CD4-positive, alpha-beta T cell treated with Interleukin-4 for 1 hour (primary cell): Measurements from ENCODE around the gene FAR2.
"Not testable (repeated sequence)": the region's sequence is repeated elsewhere in the genome, so short reads cannot be mapped to it uniquely, and the experiment has no call there.

Source experiments
- DNase-seq, 2 donors: peaks; one replicate each; pipeline ENCODE4 v3.0.0-alpha.2; 2020 to 2022

Gene FAR2

DNA sequence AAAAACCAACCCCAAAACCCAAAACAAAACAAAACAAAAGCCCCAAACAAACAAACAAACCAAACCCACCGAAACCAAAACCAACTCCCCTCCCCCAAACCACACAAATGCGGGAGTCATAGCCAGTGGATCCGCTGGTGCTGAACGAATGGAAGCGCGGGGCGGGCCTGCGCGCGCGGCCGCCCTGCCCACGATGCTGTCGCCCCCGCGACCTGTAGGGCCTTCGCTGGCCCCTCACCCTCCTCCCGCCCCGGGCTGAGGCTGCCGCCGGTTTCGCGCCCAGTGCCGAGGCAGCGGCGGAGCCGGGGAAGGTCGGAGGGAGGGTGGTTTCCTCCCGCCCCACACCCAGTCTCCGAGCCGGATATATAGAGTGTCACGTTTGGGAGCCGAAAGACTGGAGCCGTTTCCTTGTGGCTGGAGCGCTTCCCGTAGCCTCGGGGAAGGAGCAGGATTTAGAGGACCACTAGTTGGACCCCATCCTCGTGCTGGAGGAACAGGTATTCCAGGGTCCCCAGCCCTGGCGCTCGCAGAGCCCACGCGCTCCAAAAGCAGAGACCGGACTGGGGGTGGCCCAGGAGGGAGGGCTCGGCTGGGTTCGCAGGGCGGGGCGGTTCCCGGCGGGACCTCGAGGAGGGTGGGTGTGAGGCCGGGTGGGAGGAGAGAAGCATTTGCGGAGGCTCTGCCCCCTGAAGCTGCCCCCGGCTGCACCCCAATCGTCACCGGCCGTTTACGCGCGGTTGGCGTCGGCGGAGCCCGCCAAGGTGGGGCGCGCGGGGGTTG is at the start of gene FAR2:
TSS of gene FAR2 (plus strand) at position 368 of the 780 bp plus-strand sequence. CDS start 121,172 bp downstream, outside the sequence.
- peak; percentile 47 to 57 for DNase-seq

DNA sequence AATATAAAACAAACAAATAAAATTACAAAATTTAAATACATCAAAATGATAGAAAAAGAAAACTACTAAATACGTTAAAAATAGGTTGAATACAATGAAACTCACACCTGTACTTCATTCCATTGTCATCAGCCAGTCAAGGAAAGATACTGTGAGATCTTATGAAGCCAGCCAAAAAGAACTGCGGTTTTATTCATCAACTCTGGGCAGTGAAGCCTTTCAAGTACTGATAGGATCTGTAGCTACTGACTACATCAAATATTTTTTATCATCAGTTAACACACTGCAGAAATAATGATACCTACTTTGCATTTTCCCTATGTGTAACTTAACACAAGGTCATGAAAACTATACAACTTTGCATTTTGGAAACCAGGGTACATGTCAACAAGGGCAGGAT is 46.3 kb upstream of the FAR2 start:
- peak in 1 of 2 donors; percentile 50 for DNase-seq

DNA sequence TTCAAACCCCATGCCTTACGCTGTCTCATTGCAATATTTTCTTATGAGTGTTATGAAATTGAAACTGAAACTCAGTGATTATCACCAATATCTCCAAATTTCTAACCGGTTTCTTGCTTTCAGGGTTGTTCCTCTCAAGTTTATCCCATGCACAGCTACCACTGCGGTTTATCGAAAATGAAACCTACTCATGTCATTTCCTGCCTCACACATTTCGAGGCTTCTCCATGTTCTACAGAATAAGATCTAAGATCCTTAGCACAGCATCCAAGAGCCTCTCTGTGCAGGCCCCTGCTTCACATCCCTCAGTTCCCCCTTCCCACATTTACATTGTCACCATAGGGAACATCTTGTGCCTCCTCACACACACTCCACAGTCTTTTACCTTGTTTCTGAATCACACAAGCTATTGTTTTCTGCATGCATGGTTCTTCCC is 45.5 kb upstream of the FAR2 start:
- DNase-seq, result peak; percentile 59 to 82

DNA sequence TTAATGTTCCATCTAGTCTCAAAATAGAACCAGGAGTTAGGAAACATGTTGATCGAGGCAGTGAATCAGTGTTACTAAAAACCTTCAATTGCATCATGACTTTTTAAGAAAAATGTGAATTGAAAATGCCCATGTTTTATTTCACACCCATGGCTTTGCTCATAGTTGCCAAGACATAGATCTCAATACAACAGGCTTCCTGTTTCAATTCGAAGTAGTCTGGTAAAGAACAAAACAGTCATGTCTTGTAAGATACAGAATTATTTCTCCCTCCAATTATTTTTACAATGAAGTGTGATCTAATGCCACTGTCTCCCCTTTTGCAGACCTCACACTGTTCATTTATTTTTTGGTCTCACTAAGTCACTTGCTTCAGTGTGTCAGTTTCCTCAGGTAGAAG is 44.6 kb upstream of the FAR2 start:
- peak in 1 of 2 donors; percentile 19 for DNase-seq

DNA sequence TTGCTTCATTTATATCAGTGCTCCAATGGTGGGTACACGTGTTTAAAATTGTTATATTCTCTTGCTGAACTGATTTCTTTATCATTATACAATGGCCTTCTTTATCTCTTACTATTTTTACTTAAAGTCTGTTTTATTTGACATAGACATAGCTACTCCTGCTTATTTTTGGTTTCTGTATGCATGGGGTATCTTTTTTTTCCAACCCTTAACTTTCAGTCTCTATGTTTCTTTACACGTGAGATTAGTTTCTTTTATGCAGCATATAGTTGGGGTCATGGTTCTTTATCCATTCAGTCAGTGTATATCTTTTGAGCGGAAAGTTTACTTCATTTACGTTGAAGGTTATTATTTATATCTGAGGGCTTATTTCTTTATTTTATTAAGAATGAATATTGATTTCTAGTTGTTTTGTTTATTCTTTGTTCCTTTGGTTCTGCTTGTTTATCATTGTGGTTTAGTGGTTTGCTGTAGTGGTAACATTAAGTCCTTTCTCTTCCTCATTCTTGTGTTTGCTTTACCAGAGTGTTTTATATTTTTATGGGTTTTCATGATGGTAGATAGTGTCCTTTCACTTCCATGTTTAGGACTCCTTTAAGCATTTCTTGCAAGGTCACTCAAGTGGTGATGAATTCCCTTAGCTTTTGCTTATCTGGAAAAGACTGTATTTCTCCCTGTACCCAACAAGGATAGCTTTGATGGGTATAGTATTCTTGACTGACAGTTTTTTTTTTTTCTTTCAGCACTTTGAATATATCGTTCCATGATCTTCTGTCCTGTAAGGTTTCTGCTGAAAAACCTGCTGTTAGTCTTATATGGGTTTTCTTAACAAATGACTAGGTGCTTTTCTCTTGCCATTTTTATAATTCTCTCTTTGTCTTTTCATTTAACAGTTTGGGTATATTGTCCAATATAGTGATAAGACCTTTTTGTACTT is 38.3 kb upstream of the FAR2 start:
- no peak for DNase-seq

DNA sequence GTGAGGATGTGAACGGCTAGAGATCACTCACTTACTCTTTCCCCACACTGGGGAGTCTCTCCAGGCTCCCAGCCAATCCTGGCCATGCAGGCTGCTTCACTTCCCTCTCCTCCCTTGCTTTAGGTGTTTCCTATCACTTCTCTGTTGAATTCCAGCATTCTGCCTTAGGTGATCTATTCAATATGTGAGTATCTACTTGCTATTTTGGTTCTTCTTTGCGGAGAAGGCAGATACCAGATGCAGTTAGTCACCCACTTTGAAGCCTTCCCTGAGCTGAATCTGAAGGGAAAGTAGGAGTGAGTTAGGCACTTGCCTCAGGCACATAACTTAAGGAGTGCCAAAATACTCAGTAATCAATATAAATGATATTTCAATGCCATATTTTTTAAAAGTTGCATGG is 36.0 kb upstream of the FAR2 start:
- no peak for DNase-seq

DNA sequence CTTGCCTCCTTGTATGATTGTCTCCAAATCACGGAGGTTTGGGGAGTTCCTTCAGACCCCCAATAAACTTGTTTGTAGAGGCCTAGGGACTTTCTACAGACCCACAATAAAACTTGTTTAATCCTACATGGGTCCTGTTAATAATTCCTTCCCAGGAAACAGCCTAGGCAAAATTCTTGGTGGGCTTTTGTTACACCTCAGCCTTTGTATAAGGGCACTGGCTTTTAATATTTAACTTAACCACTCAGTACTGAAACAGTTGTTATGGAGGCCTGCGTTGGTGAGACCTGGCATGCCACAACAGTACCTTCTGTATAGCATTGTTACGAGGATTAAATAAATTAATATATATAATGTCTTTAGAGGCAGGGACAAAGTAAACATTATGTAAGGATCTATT is 32.7 kb upstream of the FAR2 start:
- no peak for DNase-seq

DNA sequence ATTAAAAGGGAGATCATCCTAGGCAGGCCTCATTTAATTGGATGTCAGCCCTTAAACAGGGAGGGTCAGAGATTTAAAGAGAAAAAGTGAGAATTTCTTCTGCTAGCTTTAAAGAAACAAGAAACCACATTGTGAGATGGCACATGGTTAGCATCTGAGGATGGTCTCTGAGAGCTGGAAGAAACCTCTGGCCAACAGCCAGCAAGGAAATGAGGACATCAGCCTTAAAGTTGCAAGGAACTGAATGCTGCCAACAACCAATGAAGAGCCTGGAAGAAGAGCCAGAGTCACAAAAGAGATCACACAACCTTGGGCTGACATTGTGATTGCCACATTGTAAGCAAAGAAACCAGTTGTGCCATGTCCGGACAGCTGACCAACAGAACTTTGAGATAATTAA is 17.5 kb upstream of the FAR2 start:
- no peak for DNase-seq

DNA sequence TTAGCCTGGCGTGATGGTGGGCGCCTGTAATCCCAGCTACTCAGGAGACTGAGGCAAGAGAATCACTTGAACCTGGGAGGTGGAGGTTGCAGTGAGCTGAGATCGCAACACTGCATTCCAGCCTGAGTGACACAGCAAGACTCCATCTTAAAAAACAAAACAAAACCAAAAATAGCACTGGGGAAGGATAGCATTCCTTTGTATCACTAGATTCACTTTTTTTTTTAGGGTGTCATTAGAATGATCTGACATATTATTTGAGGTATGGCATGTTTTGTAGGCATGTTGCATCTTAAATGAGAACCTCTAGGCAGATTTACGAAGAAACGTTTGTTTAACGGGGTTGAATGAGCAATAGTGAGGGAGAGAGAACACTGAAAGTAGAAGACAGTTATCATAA is 16.8 kb upstream of the FAR2 start:
- DNase-seq, result no peak

DNA sequence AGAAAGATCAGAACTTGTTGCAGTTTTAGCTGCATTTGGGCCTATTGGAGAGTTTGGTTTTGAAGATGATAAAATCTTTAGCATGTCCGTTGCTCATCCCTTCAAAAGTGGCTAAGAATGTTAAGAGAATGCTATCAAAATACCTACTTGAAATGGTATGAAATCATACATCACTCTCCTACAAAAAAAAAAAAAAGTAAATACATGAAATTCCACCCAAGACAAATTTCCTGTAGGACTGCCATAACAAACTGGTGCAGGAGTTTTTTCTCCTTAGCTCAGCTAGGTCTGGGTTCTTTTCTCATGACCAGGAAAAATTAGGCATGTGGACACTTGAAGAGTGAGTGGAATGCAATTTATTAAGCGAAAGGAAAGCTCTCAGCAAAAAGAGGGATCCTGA is 15.9 kb upstream of the FAR2 start:
- no peak for DNase-seq

DNA sequence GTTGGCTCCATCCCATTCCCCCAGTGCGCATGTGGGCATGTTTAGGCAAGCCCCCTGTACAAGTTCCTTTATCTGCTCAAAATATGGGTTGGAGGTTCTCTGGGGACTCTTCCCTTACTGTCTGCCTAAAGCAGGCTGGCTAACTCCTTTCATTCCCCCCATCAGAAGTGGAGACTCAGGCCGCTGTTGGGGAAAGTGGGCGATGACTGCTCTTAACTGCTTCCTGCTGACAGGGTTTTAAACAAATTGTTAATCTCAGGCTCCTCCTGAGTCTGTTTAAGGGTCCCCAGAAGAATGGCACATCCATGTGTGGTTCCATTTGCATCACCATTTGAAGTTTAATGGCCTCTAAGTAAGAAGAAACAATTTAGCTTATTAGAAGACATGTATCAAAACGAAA is 15.4 kb upstream of the FAR2 start:
- no peak for DNase-seq

DNA sequence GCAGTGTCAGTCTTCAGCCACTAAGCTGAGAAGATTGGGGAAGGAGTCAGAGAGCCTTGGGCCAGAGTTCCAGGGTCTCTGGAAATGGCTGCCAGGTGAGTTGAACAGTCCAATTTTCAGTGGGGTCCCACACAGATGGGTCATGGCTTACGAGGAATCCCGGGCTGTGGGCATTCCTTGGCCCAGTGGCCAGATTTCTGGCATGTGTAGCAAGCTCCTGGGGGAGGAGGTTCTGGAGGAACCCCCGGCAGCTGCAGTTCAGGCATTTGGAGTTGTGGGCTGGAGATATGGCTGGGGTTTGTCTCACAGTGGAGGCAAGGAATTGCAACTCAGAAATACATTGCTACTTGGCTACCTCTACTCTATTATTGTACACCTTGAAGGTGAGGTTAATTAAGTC is 10.8 kb upstream of the FAR2 start:
- DNase-seq, result not testable (repeated sequence)

DNA sequence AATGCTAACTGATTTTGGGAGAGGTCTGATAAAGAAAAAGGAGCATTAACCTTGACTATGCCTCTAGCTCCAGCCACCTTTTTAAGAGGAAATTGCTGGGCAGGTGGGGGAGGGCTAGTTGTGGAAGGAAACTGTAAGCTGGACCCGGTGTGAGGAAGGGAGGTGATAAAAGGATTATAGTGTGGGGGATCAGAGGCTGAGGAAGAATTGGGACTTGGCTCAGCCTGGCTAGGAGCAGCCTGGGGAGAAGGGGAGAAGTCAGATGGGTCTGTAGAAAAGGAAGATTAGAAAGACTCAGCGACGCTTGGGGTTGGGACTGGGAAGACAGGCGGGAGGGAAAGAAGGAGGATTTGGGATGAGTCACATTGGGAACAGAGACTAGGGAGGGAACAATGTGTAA is 10.2 kb upstream of the FAR2 start:
- DNase-seq, result not testable (repeated sequence)

DNA sequence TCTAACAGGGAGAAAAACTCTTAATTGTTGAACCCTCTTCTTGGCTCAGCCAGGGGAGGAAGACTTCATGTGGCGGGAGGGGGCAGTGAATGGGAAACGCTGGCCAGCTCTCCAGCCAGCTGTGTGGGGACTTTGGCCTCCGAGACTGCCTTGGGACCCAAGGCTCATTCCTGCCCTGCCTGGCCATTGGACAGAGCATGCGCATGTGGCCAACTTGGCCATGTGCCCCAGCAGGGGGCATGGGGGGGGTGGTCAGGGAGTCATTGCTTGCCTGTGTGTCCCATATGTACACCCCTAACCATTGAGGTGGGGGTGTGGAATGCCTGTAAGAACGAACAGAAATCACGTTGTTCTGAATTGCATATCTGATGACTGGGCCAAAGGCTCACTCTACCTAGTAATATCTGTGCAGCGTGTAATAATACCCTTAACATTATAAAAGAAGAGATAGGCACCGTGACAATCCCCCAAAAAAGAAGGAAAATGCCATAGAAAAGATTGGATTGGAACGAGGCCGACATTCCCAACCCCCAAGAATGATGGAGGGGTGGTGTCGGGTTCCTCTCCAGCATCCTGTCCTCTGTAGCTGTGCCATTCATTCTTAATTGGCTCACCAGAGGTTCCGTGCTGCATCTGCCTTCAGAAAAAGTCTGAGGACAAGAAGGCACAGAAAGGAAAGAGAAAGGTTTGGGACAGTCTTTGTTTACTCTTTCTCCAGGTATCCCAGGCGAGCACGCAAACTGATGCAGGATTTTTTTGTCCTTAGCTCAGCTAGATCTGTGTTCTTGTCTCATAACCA is 3.5 kb upstream of the FAR2 start:
- DNase-seq, result no peak

DNA sequence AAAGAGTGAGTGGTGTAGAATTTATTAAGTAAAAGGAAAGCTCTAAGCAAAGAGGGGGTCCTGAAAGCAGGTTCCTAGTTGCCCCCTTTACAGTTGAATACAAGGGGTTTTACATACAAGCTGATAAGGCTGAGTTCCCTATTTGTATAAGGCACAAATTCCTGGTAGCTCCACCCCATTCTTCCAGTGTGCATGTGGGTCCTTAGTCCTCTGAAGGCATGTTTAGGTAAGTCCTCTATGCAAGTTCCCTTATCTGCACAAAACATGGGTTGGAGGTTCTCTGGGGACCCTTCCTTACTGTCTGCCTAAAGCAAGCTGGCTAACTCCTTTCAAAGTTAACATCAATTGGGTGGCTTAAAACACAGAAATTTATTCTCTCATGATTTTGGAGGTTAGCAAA is 2.9 kb upstream of the FAR2 start:
- no peak for DNase-seq

DNA sequence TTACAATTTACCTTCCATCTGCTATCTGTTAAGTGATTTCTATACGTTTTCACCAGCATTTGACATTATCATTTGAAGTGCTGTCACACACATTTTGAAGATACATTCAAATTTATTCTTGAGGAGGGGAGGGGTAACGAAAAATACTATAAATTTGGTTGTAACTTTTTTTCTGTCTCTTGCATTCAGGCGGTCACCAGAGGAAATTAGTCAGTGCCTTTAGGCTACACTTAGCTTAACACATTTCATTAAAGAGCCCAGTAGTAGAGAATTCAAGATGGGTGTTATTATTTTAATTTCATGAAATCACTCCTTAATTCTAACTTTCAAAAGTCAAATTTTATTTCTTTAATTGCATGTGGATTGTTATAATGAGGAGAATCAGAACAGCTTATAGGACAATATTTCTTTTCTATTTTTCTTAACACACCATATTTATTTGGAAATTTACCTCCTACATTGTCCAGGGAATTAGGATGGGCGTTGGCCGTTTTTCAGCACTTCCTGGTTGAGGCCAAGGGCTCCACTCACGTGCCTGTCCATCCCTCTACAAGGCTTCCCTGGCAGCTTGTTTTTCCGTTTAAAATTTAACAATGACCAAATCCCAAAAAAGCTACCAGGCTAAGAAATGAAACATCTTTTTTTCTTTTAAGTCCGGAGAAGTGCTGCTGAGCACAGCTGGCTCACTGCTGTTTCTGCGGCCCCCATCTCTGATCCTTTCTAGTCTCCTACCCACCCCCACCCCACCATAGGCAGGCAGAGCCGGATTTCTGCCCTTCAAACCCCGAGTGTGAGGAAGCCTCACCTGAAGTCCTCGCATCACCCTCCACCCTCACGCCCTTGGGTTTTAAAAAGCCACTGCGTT is 1.1 kb upstream of the FAR2 start:
- DNase-seq, result no peak

DNA sequence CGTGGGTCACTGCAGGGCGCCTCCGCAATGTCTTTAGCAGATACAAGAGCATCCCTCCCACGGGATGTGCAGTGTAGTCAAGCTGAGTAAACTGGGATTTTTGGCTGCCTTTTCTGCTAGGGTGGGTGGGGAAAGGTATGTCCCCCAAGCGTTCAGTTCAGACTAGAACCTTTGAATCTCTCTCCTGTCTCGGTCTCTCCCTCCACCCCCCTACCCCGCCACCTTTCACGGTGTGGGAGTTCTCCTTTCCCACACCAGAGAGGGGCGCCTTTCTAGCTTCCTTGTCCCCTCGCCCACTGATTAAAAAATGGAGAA is 525 bp upstream of the FAR2 start:
- DNase-seq, result no peak

DNA sequence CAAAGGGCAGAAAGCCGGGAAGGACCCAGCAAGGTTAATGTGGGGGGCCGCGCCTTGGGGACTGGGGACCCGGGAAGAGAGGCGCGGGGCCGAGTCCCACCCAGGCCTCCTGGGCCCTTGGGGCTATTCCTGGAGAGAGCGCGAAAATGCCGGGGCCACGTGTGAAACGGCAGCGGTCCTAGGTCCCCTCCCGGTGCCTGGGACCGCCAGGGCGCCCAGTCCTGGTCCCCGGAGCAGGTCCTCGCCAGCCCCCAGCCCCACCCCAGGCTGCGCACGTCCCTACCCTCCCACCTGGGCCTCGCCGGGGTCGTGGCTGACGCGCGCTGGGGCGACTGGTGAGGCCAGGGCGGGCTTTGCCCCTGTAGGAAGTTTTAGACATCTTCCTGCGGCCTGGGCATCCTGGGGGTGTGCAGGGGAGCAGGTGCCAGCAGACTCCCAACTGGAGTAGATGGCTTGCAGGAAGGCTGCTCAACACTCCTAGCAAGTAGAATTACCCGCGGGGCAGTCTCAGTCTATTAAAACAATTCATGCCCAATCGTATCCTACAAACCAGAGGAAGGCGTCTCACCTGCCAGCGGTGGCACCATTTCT is 708 bp downstream of the FAR2 start:
- peak in 1 of 2 donors; percentile 11 for DNase-seq

DNA sequence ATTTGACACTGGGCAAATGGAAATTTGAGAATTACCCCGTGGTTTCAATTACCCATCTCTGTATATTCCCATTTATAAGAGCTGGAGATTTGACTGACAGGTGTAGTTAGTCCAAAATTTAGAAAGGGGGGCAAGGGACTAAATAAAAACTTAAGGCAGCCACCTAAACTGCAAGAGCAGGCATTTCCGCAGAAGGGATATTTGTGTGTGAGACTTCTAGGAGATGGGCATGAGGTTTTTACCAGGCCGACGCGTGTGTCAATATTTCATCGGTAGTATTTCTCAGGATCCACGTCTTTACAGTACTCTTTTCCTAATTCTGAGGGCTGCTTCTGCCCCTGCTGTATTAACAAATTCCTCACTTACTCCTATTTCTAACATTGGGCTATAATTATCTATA is 1.4 kb downstream of the FAR2 start:
- no peak for DNase-seq

DNA sequence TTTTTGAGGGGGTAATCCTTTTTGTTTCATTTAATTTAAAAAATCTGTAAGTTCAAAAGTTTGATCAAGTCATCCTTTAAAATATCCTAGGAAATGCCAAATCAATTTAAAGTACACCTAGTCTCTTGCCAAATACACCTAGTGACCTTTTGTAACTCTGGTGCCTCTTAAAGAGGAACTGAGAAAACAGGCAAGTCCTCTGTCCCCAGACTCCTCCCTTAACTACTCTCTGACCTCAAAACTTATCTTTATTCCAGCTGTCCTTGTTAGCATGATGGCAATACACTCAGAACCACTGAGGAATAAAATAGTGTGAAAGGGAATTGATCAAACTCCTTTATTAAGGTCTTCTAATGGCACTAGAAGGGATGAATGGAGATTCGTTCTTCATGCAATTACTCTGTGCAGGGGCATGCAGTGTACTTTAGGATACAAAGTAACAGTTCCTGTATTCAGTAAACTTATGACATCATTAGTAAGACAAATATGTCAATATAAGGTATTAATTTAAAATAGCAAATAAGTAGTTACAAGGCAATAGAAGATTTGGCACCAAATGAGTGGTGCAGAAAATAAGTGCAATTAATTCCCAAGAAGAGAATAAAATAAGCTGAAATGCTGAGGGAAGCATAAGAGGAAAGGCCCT is 3.3 kb downstream of the FAR2 start:
- DNase-seq, result no peak

DNA sequence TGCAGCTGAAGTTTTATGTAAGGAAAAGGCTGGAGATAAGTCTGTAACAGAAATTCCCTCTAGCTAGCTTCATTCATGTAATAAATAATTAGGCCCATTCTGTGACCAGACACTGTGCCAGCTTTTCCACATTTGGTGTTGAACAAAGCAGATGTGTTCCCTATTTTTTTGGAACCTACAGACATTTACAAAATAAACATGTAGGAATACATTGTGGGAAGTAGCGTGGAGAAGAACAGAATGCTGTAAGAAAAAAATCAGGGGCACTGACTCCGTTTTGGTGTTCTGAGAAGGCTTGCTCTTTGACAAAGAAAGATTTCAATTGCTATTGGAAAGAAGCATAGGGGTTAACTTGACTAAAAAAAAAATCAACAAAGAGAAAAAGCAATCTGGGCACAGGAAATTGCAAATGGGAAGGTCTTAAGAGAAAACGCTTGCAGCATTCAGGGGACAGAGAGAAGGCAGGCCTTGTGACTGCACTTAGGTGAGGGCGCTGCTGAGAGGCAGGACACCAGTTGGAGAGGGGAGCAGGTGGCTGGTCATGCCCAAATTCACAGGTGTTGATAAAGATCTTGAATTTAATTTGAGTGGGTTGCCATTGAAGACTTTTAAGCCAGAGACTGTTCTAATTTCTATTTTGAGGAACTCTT is 4.0 kb downstream of the FAR2 start:
- DNase-seq, result no peak
